K562 (cell line): ENCODE data around the gene CGNL1. TPM values are rescaled to one million over a fixed set of nuclear protein-coding genes. Genes with fewer than 3 reads are reported as not detected.

Experiments
- ATAC-seq: fragments of 200-7000 bp; cut with Tn5 transposase; 3 replicates; pipeline ENCODE4 v1.9.1; 2020; ENCODE audit warnings: moderate library complexity
- BruUV-seq: library from RNA; stranded (reverse); fragments of 400-500 nt; replicated peaks from 2 replicates; lab custom pipeline; 2021; lab: Mats Ljungman, UMichigan
- CTCF ChIA-PET: fragments of 300-600 bp; formaldehyde crosslinking; extraction: SDS; loops from one replicate; lab custom pipeline; 2021; ENCODE audit warnings: low intra/inter-chr PET ratio; lab: Yijun Ruan, JAX
- POLR2A ChIA-PET: fragments of 300-600, 350-650 bp; sonication (Branson Sonifier 250); formaldehyde crosslinking; extraction: SDS; loops from one replicate; lab custom pipeline; 2021; ENCODE audit warnings: antibody characterized with exemption, inconsistent platforms; lab: Yijun Ruan, JAX
- DNase-seq, 4 experiments: peaks; one replicate each; pipeline versions ENCODE4 v3.0.0 to v3.0.0-alpha.2; 2011 to 2018; ENCODE audit warnings: low spot score in 3 of 4, mixed read lengths in 3 of 4; ENCODE audit errors: extremely low read depth in 1 of 4
- FAIRE-seq: peaks from 2 replicates; lab custom pipeline; 2011; peaks lifted over from hg19 to GRCh38; lab: Jason Lieb, UNC
- H2AFZ ChIP-seq: 2 replicates; pipeline ENCODE4 v1.6.0; 2011; ENCODE audit warnings: low read depth, low read length, control low read depth, inconsistent platforms
- H3K27ac ChIP-seq: fragments of 200-600 bp; 3 replicates; pipeline ENCODE4 v1.8.0; 2011; ENCODE audit warnings: low read depth, mild to moderate bottlenecking, control low read depth, inconsistent platforms, low read length, moderate library complexity, mixed read lengths; ENCODE audit errors: extremely low read depth
- H3K27me3 ChIP-seq, 2 experiments: fragments of 300-600 bp in 1 of 2; 2 replicates in 1 of 2; 3 replicates in 1 of 2; pipeline versions ENCODE4 v1.6.0 to v1.8.0; 2011; ENCODE audit warnings: inconsistent platforms in 2 of 2, low read length in 2 of 2, mild to moderate bottlenecking in 1 of 2, mixed read lengths in 1 of 2, moderate library complexity in 1 of 2; ENCODE audit not compliant: control insufficient read depth in 2 of 2, insufficient read depth in 2 of 2
- H3K36me3 ChIP-seq: fragments of 300-600 bp; 3 replicates; pipeline ENCODE4 v1.8.0; 2011; ENCODE audit warnings: mild to moderate bottlenecking, low read length, inconsistent platforms; ENCODE audit not compliant: control insufficient read depth, insufficient read depth
- H3K4me1 ChIP-seq, 2 experiments: fragments of 200-600 bp in 1 of 2; replicated peaks in 1 of 2; 2 replicates in 1 of 2; 3 replicates in 1 of 2; pipeline versions ENCODE4 v1.5.1 to v1.8.0; 2011; ENCODE audit warnings: inconsistent platforms in 2 of 2, low read length in 2 of 2, mild to moderate bottlenecking in 1 of 2, mixed read lengths in 1 of 2, moderate library complexity in 1 of 2; ENCODE audit not compliant: control insufficient read depth in 2 of 2, insufficient read depth in 2 of 2
- H3K4me2 ChIP-seq: 2 replicates; pipeline ENCODE4 v1.6.1; 2011; ENCODE audit warnings: low read length, control low read depth, inconsistent platforms, mixed read lengths; ENCODE audit not compliant: insufficient read depth
- H3K4me3 ChIP-seq: fragments of 200-600 bp; sonication (generic), shearing (Covaris generic); 2 replicates; pipeline ENCODE4 v1.5.1; 2016; ENCODE audit warnings: control low read depth, inconsistent platforms
- H3K79me2 ChIP-seq: fragments of 200-600 bp; 3 replicates; pipeline ENCODE4 v1.8.0; 2011; ENCODE audit warnings: low read length, inconsistent platforms; ENCODE audit not compliant: control insufficient read depth, insufficient read depth
- H3K9ac ChIP-seq, 2 experiments: 2 replicates each; pipeline versions ENCODE4 v1.6.0 to v1.6.1; 2011; ENCODE audit warnings: low read depth in 2 of 2, low read length in 2 of 2, control low read depth in 1 of 2, inconsistent platforms in 1 of 2, mild to moderate bottlenecking in 1 of 2, mixed read lengths in 1 of 2; ENCODE audit not compliant: insufficient read depth in 1 of 2
- H3K9me1 ChIP-seq: one replicate; pipeline ENCODE4 v1.6.0; 2011; ENCODE audit warnings: inconsistent platforms, mild to moderate bottlenecking, low read length, moderate library complexity; ENCODE audit not compliant: control insufficient read depth, insufficient read depth
- H3K9me3 ChIP-seq: replicated peaks from 2 replicates; pipeline ENCODE4 v1.5.1; 2011; ENCODE audit warnings: low read depth, low read length, inconsistent platforms; ENCODE audit not compliant: control insufficient read depth, insufficient read depth
- H4K20me1 ChIP-seq: replicated peaks from 2 replicates; pipeline ENCODE4 v1.6.1; 2011; ENCODE audit warnings: low read length, inconsistent platforms, mixed read lengths; ENCODE audit not compliant: control insufficient read depth, insufficient read depth
- BRF2 ChIP-seq: IDR thresholded peaks from 3 replicates; pipeline ENCODE4 v1.6.1; 2011; ENCODE audit warnings: borderline replicate concordance, mild to moderate bottlenecking; ENCODE audit not compliant: insufficient read length, insufficient read depth
- GTF2B ChIP-seq: IDR thresholded peaks from 2 replicates; pipeline ENCODE4 v1.6.1; 2011; ENCODE audit not compliant: insufficient read length; ENCODE audit errors: extremely low read depth
- LARP7 ChIP-seq: fragments of 450-650 bp; IDR thresholded peaks from 2 replicates; pipeline ENCODE4 v1.6.1; 2016
- NR4A1 ChIP-seq, 2 experiments: fragments of 250-450 bp in 1 of 2; fragments of 450-650 bp in 1 of 2; sonication (Bioruptor Pico) in 1 of 2; IDR thresholded peaks; 2 replicates each; pipeline versions ENCODE4 v1.4.0 to v1.6.1; 2016 to 2020; ENCODE audit warnings: mild to moderate bottlenecking in 2 of 2, missing compliant biosample characterization in 1 of 2, missing genetic modification characterization in 1 of 2, moderate library complexity in 1 of 2
- PHF21A ChIP-seq: fragments of 450-650 bp; IDR thresholded peaks from 2 replicates; pipeline ENCODE4 v1.6.1; 2017; ENCODE audit warnings: low read depth, borderline replicate concordance
- SREBF1 ChIP-seq: fragments of 150-350 bp; IDR thresholded peaks from 2 replicates; pipeline ENCODE4 v1.6.1; 2014; ENCODE audit warnings: antibody characterized with exemption, low read depth, low read length, borderline replicate concordance
- THAP7 ChIP-seq: fragments of 250-450 bp; sonication (Bioruptor Pico); IDR thresholded peaks from 2 replicates; pipeline ENCODE4 v1.5.0; 2021
- WGBS: fragments of 100-300 bp; shearing (Covaris generic); methylation state at CpG from one replicate; pipeline ENCODE4 v1.1.6; 2016; ENCODE audit warnings: low coverage, mixed read lengths; ENCODE audit not compliant: insufficient coverage; ENCODE audit errors: missing lambda C conversion rate; 5-methylcytosine and 5-hydroxymethylcytosine counted together
- in situ Hi-C: fragments of 300-500 bp; cut with MboI; formaldehyde crosslinking; loops from 4 replicates; pipeline ENCODE4 v1.15.0; 2018; ENCODE audit warnings: inconsistent platforms, mixed read lengths
- intact Hi-C: fragments of 100-400 bp; cut with micrococcal nuclease; formaldehyde crosslinking; loops from 2 replicates; pipeline ENCODE4 v1.14.2; 2022
- polyA plus RNA-seq, 8 experiments: library from polyadenylated mRNA; depleted of rRNA in 4 of 8; stranded (reverse) in 5 of 8; unstranded in 3 of 8; fragments of >200 nt; fragmentation: Nextera tagmentation in 2 of 8; fragmentation: Illumina TruSeq in 1 of 8; extraction: Ambion mirVana in 2 of 8; extraction: Trizol in 1 of 8; gene quantifications; 2 replicates each; pipeline versions ENCODE4 v1.2.1 to v1.2.3, GENCODE V29; 2011 to 2014; ENCODE audit warnings: inconsistent platforms in 1 of 8, missing spikeins in 1 of 8
- total RNA-seq, 7 experiments: library from RNA; depleted of rRNA in 6 of 7; stranded (reverse); fragments of >200 nt in 6 of 7; fragmentation: Illumina TruSeq in 2 of 7; extraction: Trizol in 2 of 7; gene quantifications; 2 replicates each; pipeline versions ENCODE4 v1.2.1 to v1.2.3, GENCODE V29; 2011 to 2021; ENCODE audit warnings: low replicate concordance in 1 of 7

Gene CGNL1
- total and polyA plus RNA-seq, 9 of the 15 experiments (the other 6 are each of a cell fraction or from before 2014, with no cell fraction given): 0.01 to 0.07 TPM; not detected in 7

GRCh38 chr15:57496594-57496945 lies 120.3 kb downstream of the CGNL1 start:
- TF ChIP-seq GTF2B: no peak
- TF ChIP-seq SREBF1: no peak
- no peak for TF ChIP-seq THAP7 (CRISPR knock-in tag)
- no peak for TF ChIP-seq LARP7
- no peak for TF ChIP-seq NR4A1 (CRISPR knock-in tag; IDR thresholded peaks at IDR 0.05)
- no peak for TF ChIP-seq NR4A1 (tag; IDR thresholded peaks at IDR 0.05)
- TF ChIP-seq BRF2: no peak
- TF ChIP-seq PHF21A: no peak
- no peaks in the 10 kb centered on the region for H3K36me3 ChIP-seq
- intact Hi-C loops (no loop called here), in situ Hi-C loops (no loop called here)
- no peak for DNase-seq
- peaks cover 27 to 47% of the 10 kb centered on the region in 2 experiments; a peak in 4 of 5 replicates for H3K27me3 ChIP-seq
- no peaks in the 10 kb centered on the region for H4K20me1 ChIP-seq
- no peak overlapping the region for H3K4me3 ChIP-seq
- ChIA-PET CTCF (no interaction called here), POLR2A (no interaction called here)
- no TSS peak for BruUV-seq
- no peak for FAIRE-seq
- no peaks in the 10 kb centered on the region for H3K4me1 ChIP-seq
- no peak overlapping the region for H2AFZ ChIP-seq
- no peaks in the 10 kb centered on the region for H3K9me1 ChIP-seq
- H3K4me2 ChIP-seq: no peak overlapping the region
- no peaks in the 10 kb centered on the region for H3K79me2 ChIP-seq
- H3K27ac ChIP-seq: no peak overlapping the region
- 0% methylated on average over 1 of the region's 1 CpG for WGBS
- ATAC-seq: no peak
- no peaks in the 10 kb centered on the region for H3K9me3 ChIP-seq
- H3K9ac ChIP-seq: no peak overlapping the region
